Osteoblast (primary cell): ENCODE measurements around the gene MYRFL. TPM values are rescaled to one million over a fixed set of nuclear protein-coding genes. Genes with fewer than 3 reads are reported as not detected.

Source experiments
- DNase-seq: peaks from one replicate; pipeline ENCODE4 v3.0.0; 2011; ENCODE audit warnings: low spot score, mixed read lengths; ENCODE audit not compliant: insufficient read length; ENCODE audit errors: missing footprints
- H2AFZ ChIP-seq: 2 replicates; pipeline ENCODE4 v1.6.0; 2011; ENCODE audit warnings: mild to moderate bottlenecking, low read length
- H3K27ac ChIP-seq: 2 replicates; pipeline ENCODE4 v1.5.1; 2011; ENCODE audit warnings: mild to moderate bottlenecking, low read depth, low read length, moderate library complexity
- H3K27me3 ChIP-seq: 2 replicates; pipeline ENCODE4 v1.6.0; 2012; ENCODE audit warnings: mild to moderate bottlenecking, control low read depth, inconsistent platforms, low read length, moderate library complexity; ENCODE audit not compliant: insufficient read depth
- H3K36me3 ChIP-seq: 2 replicates; pipeline ENCODE4 v1.5.1; 2011; ENCODE audit warnings: mild to moderate bottlenecking, low read length, control low read depth, moderate library complexity; ENCODE audit not compliant: insufficient read depth
- H3K4me1 ChIP-seq: 2 replicates; pipeline ENCODE4 v1.5.1; 2011; ENCODE audit warnings: mild to moderate bottlenecking, low read length, control low read depth, moderate library complexity; ENCODE audit not compliant: insufficient read depth
- H3K4me2 ChIP-seq: 2 replicates; pipeline ENCODE4 v1.6.0; 2011; ENCODE audit warnings: mild to moderate bottlenecking, low read length; ENCODE audit not compliant: insufficient read depth
- H3K4me3 ChIP-seq: fragments of 200-600 bp; sonication (generic); 3 replicates; pipeline ENCODE4 v1.5.1; 2012; ENCODE audit warnings: mild to moderate bottlenecking, low read length, inconsistent platforms; ENCODE audit not compliant: insufficient read depth
- H3K79me2 ChIP-seq: 2 replicates; pipeline ENCODE4 v1.6.0; 2012; ENCODE audit warnings: mild to moderate bottlenecking, low read length, control low read depth, inconsistent platforms; ENCODE audit not compliant: insufficient read depth
- H3K9me3 ChIP-seq: 2 replicates; pipeline ENCODE4 v1.5.1; 2011; ENCODE audit warnings: low read depth, low read length, control low read depth
- H4K20me1 ChIP-seq: 2 replicates; pipeline ENCODE4 v1.6.0; 2012; ENCODE audit warnings: mild to moderate bottlenecking, low read length, control low read depth; ENCODE audit not compliant: insufficient read depth
- total RNA-seq: library from RNA; depleted of rRNA; stranded (reverse); fragments of >200 nt; gene quantifications from 2 replicates; pipeline ENCODE4 v1.2.3, GENCODE V29; 2012
- TF ChIP-seq, protein P1 (sequence below): IDR thresholded peaks from 2 replicates; pipeline ENCODE4 v1.5.1; 2011; ENCODE audit warnings: mild to moderate bottlenecking, low read depth, low read length, moderate library complexity; ENCODE audit errors: extremely low read depth

The MYRFL gene
- total RNA-seq, 1 donor: not detected

DNA sequence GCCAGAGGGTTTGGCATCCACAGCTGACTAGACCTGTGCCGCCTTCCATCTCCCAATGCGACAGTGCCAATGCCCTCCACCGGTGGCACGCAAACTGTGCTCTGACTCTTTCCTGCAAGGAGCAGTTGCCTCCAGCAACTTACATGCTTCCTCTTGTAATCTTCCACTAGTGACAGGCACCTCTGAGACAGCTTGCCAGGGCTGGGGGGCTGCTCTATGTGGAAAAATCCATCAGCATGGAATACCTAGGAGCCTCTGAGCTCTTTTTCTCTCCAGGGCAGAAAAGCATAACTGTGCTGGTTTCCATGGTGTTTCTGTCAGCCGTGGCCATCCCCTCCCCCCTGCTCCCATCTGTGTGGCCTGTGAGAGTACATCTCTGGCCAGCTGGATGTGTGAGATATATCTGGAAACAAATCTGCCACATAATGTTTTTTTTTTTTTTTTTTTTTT is 110.6 kb downstream of the MYRFL start:
- H3K4me2 ChIP-seq: no peak overlapping the region
- H3K27me3 ChIP-seq: no peaks in the 10 kb centered on the region
- no peak for DNase-seq
- no peaks in the 10 kb centered on the region for H3K4me1 ChIP-seq
- no peaks in the 10 kb centered on the region for H3K9me3 ChIP-seq
- H4K20me1 ChIP-seq: no peaks in the 10 kb centered on the region
- no peak overlapping the region for H3K4me3 ChIP-seq
- no peak overlapping the region for H2AFZ ChIP-seq
- H3K36me3 ChIP-seq: no peaks in the 10 kb centered on the region
- H3K79me2 ChIP-seq: no peaks in the 10 kb centered on the region
- H3K27ac ChIP-seq: no peak overlapping the region
- TF ChIP-seq, protein P1, sequence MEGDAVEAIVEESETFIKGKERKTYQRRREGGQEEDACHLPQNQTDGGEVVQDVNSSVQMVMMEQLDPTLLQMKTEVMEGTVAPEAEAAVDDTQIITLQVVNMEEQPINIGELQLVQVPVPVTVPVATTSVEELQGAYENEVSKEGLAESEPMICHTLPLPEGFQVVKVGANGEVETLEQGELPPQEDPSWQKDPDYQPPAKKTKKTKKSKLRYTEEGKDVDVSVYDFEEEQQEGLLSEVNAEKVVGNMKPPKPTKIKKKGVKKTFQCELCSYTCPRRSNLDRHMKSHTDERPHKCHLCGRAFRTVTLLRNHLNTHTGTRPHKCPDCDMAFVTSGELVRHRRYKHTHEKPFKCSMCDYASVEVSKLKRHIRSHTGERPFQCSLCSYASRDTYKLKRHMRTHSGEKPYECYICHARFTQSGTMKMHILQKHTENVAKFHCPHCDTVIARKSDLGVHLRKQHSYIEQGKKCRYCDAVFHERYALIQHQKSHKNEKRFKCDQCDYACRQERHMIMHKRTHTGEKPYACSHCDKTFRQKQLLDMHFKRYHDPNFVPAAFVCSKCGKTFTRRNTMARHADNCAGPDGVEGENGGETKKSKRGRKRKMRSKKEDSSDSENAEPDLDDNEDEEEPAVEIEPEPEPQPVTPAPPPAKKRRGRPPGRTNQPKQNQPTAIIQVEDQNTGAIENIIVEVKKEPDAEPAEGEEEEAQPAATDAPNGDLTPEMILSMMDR: no peak

DNA sequence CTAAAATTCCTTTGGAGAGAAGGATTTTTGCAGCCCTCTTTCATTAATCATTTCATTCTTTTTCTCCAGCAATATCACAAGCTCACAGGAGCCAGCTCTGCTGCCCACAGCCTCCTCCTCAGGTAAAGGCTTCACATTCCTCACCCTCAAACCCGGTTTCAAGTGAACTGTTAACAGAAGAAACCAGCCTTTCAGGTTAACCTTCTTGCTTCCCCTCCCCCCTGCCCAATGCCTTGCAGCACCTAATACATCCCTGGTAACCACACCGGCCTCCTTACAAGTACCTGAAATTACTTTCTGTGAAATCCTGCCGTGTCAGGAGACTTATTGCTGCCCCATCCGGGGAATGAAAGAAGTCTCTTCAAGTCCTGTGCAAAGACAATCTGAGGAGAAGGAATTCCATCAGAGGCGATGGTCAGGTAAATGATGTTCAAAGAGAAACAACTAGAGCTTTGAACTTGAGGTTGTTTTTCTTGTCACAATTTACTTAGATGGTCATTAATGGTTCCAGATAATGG is 111.2 kb downstream of the MYRFL start:
- no peak overlapping the region for H3K4me3 ChIP-seq
- H3K27ac ChIP-seq: no peak overlapping the region
- no peaks in the 10 kb centered on the region for H4K20me1 ChIP-seq
- H3K4me2 ChIP-seq: no peak overlapping the region
- H2AFZ ChIP-seq: no peak overlapping the region
- no peaks in the 10 kb centered on the region for H3K27me3 ChIP-seq
- H3K4me1 ChIP-seq: no peaks in the 10 kb centered on the region
- no peaks in the 10 kb centered on the region for H3K9me3 ChIP-seq
- H3K36me3 ChIP-seq: no peaks in the 10 kb centered on the region
- DNase-seq: no peak
- TF ChIP-seq, protein P1: no peak
- H3K79me2 ChIP-seq: no peaks in the 10 kb centered on the region

DNA sequence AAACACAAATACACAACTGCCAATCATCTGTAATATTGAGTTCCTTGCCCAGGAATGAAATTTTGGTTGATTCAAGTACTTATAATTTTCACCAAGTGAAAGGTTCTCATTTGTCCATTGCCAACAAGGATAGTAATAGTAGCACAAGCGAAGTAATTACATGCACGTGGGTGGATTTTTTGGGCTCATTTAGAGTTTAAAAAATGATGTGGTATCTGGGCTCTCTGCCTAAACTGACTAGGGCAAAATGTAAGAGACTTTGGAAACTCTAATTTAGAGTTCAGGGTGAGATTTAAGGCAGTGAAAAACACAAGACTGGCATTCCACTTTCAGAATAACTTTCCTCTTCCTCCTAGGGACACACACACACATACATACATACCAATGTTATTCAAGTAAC is 111.7 kb downstream of the MYRFL start:
- H3K4me3 ChIP-seq: no peak overlapping the region
- H2AFZ ChIP-seq: no peak overlapping the region
- no peak overlapping the region for H3K4me2 ChIP-seq
- no peaks in the 10 kb centered on the region for H3K9me3 ChIP-seq
- H3K27ac ChIP-seq: no peak overlapping the region
- TF ChIP-seq, protein P1: no peak
- no peaks in the 10 kb centered on the region for H3K79me2 ChIP-seq
- no peaks in the 10 kb centered on the region for H4K20me1 ChIP-seq
- H3K27me3 ChIP-seq: no peaks in the 10 kb centered on the region
- H3K4me1 ChIP-seq: no peaks in the 10 kb centered on the region
- no peak for DNase-seq
- H3K36me3 ChIP-seq: no peaks in the 10 kb centered on the region

DNA sequence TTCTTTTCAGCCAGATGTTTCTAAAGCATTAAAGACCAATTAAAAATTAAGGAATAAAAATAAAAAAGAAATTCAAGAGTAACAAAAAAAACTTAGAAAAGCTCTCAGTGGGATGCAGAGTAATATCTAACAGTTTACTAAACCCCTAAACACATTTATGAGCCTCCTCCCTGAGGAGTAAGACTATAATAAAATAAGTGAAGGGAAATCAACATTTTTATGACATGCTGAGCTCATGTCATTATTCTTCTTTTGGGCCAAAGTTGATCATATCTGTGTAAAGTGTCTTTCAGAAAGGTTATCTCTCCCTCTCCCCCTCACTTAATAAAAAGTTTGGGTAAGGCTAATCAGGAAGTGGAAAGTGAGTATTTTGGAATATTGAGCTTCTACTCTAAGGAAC is 122.1 kb downstream of the MYRFL start:
- no peaks in the 10 kb centered on the region for H3K36me3 ChIP-seq
- no peak overlapping the region for H2AFZ ChIP-seq
- H3K9me3 ChIP-seq: no peaks in the 10 kb centered on the region
- no peaks in the 10 kb centered on the region for H3K4me1 ChIP-seq
- no peaks in the 10 kb centered on the region for H3K79me2 ChIP-seq
- H3K4me2 ChIP-seq: no peak overlapping the region
- TF ChIP-seq, protein P1: no peak
- no peak overlapping the region for H3K4me3 ChIP-seq
- H3K27ac ChIP-seq: no peak overlapping the region
- DNase-seq: no peak
- H4K20me1 ChIP-seq: no peaks in the 10 kb centered on the region
- H3K27me3 ChIP-seq: no peaks in the 10 kb centered on the region
